Mucosa of rectum (tissue), 2 donors: Measurements from ENCODE around the gene SEMA3C.

Experiments
- H3K27ac ChIP-seq, 2 donors: one replicate each; pipeline ENCODE4 v1.7.0; 2013; ENCODE audit warnings: inconsistent platforms in 2 of 2, low read depth in 2 of 2, low read length in 2 of 2
- H3K27me3 ChIP-seq, 2 donors: one replicate each; pipeline ENCODE4 v1.7.0; 2013; ENCODE audit warnings: low read length in 2 of 2; ENCODE audit not compliant: control insufficient read depth in 2 of 2, insufficient read depth in 2 of 2
- H3K36me3 ChIP-seq, 2 donors: one replicate each; pipeline ENCODE4 v1.7.0; 2013; ENCODE audit warnings: low read length in 2 of 2; ENCODE audit not compliant: control insufficient read depth in 2 of 2, insufficient read depth in 2 of 2
- H3K4me1 ChIP-seq, 2 donors: one replicate each; pipeline ENCODE4 v1.7.0; 2013; ENCODE audit warnings: low read length in 2 of 2, mild to moderate bottlenecking in 1 of 2; ENCODE audit not compliant: control insufficient read depth in 2 of 2, insufficient read depth in 2 of 2
- H3K4me3 ChIP-seq, 2 donors: one replicate each; pipeline ENCODE4 v1.7.0; 2013; ENCODE audit warnings: low read length in 2 of 2
- H3K9ac ChIP-seq, 2 donors: one replicate each; pipeline ENCODE4 v1.7.0; 2013; ENCODE audit warnings: low read length in 2 of 2, low read depth in 1 of 2, mild to moderate bottlenecking in 1 of 2
- H3K9me3 ChIP-seq, 2 donors: one replicate each; pipeline ENCODE4 v1.7.0; 2013; ENCODE audit warnings: low read length in 2 of 2; ENCODE audit not compliant: control insufficient read depth in 2 of 2
- donor health status: healthy.
- donor health status: Normal muscosa, but diverticular disease.

SEMA3C gene

GRCh38 chr7:80773787-80774508 is 144.9 kb downstream of the SEMA3C start:
- no peak overlapping the region for H3K9ac ChIP-seq
- H3K27me3 ChIP-seq: no peaks in the 10 kb centered on the region
- H3K9me3 ChIP-seq: no peaks in the 10 kb centered on the region
- H3K4me3 ChIP-seq: no peak overlapping the region
- no peak overlapping the region for H3K27ac ChIP-seq
- no peaks in the 10 kb centered on the region for H3K4me1 ChIP-seq
- H3K36me3 ChIP-seq: no peaks in the 10 kb centered on the region

DNA sequence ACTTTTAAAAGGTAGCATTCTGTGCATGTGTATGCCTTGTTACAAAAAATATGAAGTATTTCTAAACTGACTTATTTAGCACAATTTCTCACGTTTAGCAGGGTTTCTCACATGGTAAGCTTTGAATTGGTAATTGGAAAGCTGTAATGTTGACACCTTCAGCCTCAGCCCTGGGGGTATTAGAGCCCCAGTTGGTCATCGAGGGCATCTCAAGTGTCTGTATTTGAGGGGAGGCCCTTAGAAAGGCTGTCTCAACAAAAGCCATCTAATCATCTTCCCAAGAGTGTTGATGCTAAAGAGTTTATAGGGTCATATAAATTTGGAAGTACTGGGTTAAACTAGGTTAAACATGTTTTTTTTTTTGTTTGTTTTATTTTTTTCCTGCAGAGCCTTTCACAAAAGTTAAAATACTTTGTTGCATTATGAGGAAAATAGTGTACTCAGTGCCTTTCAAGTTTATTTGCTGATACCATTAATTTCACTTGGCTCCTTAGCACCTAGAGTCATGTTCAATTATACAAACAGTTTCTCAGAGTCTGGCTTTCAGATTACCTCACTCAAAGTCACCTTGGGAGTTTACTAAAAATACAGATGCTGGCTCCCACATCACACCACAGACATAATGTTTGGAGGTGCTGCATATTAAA is 146.4 kb downstream of the SEMA3C start:
- no peaks in the 10 kb centered on the region for H3K4me1 ChIP-seq
- H3K9ac ChIP-seq: no peak overlapping the region
- no peak overlapping the region for H3K27ac ChIP-seq
- H3K27me3 ChIP-seq: no peaks in the 10 kb centered on the region
- no peaks in the 10 kb centered on the region for H3K36me3 ChIP-seq
- H3K9me3 ChIP-seq: no peaks in the 10 kb centered on the region
- H3K4me3 ChIP-seq: no peak overlapping the region

DNA sequence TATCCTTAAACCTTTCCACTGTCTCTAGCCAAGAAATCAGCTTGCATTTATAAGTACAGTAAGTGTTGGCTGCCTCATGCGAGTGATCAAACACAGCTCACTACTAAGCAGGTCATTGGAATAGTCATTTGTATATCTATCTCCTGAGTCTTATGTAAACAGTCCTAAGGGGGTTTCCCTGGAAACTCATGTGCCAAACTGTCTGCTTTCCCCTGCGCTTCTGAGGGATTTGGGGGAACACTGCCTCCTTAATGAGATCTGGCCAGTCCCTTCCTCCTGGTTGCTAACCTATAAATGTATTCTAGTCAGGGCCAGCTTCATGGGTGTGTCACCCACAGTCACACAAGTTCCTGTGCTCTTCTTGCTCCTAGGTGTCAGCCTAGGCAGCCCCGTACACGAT is 147.3 kb downstream of the SEMA3C start:
- H3K27me3 ChIP-seq: no peaks in the 10 kb centered on the region
- no peak overlapping the region for H3K4me3 ChIP-seq
- no peaks in the 10 kb centered on the region for H3K4me1 ChIP-seq
- H3K27ac ChIP-seq: no peak overlapping the region
- no peaks in the 10 kb centered on the region for H3K9me3 ChIP-seq
- no peaks in the 10 kb centered on the region for H3K36me3 ChIP-seq
- no peak overlapping the region for H3K9ac ChIP-seq

DNA sequence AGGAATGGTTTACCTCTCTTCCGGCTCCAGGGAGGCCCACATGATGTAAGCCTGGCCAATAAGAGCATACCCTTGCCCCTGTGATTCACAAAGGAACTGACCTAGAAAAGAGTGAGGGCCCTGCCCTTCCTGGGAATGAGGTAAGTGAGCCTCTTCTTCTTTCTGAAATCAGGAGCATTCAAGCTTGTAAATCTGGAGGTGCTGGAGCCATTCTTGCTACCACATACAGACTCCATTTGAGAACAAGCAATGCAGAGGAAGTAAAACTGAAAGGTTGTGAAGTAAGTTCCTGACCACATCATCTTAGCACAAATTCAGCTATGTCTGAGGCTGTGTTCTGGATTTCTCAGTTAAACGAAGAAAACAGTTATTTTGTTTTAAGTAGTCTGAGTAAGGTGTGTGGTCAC is 148.2 kb downstream of the SEMA3C start:
- H3K4me3 ChIP-seq: no peak overlapping the region
- no peak overlapping the region for H3K27ac ChIP-seq
- no peaks in the 10 kb centered on the region for H3K4me1 ChIP-seq
- H3K9me3 ChIP-seq: no peaks in the 10 kb centered on the region
- no peaks in the 10 kb centered on the region for H3K36me3 ChIP-seq
- H3K27me3 ChIP-seq: no peaks in the 10 kb centered on the region
- no peak overlapping the region for H3K9ac ChIP-seq

GRCh38 chr7:80770061-80770460 is 148.8 kb downstream of the SEMA3C start:
- no peaks in the 10 kb centered on the region for H3K9me3 ChIP-seq
- no peak overlapping the region for H3K27ac ChIP-seq
- H3K36me3 ChIP-seq: no peaks in the 10 kb centered on the region
- no peak overlapping the region for H3K9ac ChIP-seq
- no peaks in the 10 kb centered on the region for H3K4me1 ChIP-seq
- H3K4me3 ChIP-seq: no peak overlapping the region
- no peaks in the 10 kb centered on the region for H3K27me3 ChIP-seq

- no peaks in the 10 kb centered on the region for H3K4me1 ChIP-seq
- H3K4me3 ChIP-seq: no peak overlapping the region
- no peak overlapping the region for H3K9ac ChIP-seq
- H3K9me3 ChIP-seq: no peaks in the 10 kb centered on the region
- no peaks in the 10 kb centered on the region for H3K27me3 ChIP-seq
- H3K27ac ChIP-seq: no peak overlapping the region
- H3K36me3 ChIP-seq: peaks cover 4 to 5% of the 10 kb centered on the region in 2 donors
These were observed 150.1 kb downstream of the SEMA3C start for GRCh38 chr7:80768756-80769155.

GRCh38 chr7:80767654-80768053 is 151.2 kb downstream of the SEMA3C start:
- no peak overlapping the region for H3K9ac ChIP-seq
- H3K36me3 ChIP-seq: peaks cover 4 to 5% of the 10 kb centered on the region in 2 donors
- no peaks in the 10 kb centered on the region for H3K27me3 ChIP-seq
- no peaks in the 10 kb centered on the region for H3K9me3 ChIP-seq
- no peak overlapping the region for H3K4me3 ChIP-seq
- no peak overlapping the region for H3K27ac ChIP-seq
- H3K4me1 ChIP-seq: no peaks in the 10 kb centered on the region

GRCh38 chr7:80766724-80767123 is 152.1 kb downstream of the SEMA3C start:
- no peaks in the 10 kb centered on the region for H3K4me1 ChIP-seq
- H3K36me3 ChIP-seq: peaks cover 4 to 5% of the 10 kb centered on the region in 2 donors

GRCh38 chr7:80764132-80764531 is 154.7 kb downstream of the SEMA3C start:
- no peak overlapping the region for H3K4me3 ChIP-seq
- no peak overlapping the region for H3K27ac ChIP-seq
- H3K9ac ChIP-seq: no peak overlapping the region
- H3K27me3 ChIP-seq: no peaks in the 10 kb centered on the region
- no peaks in the 10 kb centered on the region for H3K4me1 ChIP-seq
- peaks cover 4 to 5% of the 10 kb centered on the region in 2 donors for H3K36me3 ChIP-seq
- no peaks in the 10 kb centered on the region for H3K9me3 ChIP-seq

More at GRCh38 chr7:80766724-80767123, 152.1 kb downstream of the SEMA3C start:
- no peaks in the 10 kb centered on the region for H3K27me3 ChIP-seq
- no peaks in the 10 kb centered on the region for H3K9me3 ChIP-seq
- no peak overlapping the region for H3K9ac ChIP-seq
- no peak overlapping the region for H3K4me3 ChIP-seq
- H3K27ac ChIP-seq: no peak overlapping the region

DNA sequence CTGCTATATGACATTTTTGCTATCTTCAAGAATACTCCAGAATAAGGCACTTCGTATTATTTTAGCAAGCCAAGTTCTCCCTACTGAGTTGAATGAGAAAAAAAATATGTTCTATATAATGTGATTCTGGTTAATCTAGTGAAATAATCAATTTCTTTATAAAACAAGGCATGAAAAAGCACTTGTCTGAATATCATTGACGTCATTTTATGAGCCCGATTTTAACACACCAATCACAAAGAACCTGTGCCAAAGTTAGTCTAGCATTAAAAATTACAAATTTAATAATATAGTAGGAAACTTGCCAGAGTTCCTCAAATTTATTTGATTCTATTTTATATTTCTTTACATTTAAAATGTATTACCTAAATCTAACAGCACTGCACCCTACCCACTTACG is 155.1 kb downstream of the SEMA3C start:
- Histone ChIP-seq H3K27ac (no peak overlapping the region), H3K27me3 (no peaks in the 10 kb centered on the region), H3K36me3 (peaks cover 4 to 5% of the 10 kb centered on the region in 2 donors), H3K4me1 (no peaks in the 10 kb centered on the region), H3K9ac (no peak overlapping the region), H3K4me3 (no peak overlapping the region), H3K9me3 (no peaks in the 10 kb centered on the region)
